ENCODE results near the gene CD247. TPM values are rescaled to one million over a fixed set of nuclear protein-coding genes. Genes with fewer than 3 reads are reported as not detected.

The CD247 gene
- polyA plus RNA-seq, 1 of the 3 experiments (the other 2 are of a cell fraction): 0.08 TPM

DNA sequence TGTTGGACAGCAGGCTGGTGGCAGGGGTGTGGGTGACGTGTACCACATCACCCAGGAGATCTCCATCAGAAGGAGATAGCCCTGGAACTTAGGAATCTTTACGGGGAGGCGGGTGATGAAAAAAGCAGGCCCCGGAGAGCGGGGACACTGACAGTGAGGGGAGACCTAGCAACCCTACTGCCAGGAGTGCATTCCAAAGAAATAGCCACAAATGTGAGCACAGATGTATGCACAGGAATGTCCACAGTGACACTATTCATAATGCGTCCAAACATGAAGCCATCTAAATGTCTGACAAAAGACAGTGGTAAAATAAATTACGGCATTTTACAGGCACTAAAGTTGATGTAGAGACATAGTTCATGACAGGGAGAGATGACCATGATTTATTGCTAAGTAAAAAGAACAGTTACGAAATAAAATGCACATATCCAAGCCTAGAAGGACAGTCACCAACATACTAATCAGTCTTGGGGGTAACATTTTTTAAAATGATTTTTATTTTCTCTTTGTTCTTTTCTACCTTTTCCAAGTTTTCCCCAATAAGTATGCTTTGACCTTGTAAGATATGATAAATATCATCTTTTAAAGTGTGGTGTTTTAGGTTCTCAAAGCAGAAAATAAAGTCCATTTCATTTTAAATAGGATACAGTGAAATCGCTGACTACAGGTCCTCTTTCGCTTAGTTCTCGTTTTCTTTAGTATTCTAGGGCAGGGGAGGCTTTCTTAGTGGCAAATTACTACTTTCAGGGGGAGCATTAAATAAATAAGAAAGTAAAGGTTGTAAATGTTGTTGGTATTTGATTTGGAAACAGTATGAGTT, 21.3 kb downstream of the CD247 start:
- peaks cover 0 to 10% of the 10 kb centered on the region in 2 experiments; a peak in 2 of 4 replicates for H3K4me1 ChIP-seq (ENCODE audit: control insufficient read depth in 1 of 2, insufficient read depth in 2 of 2, low read depth in 1 of 2, low read length in 1 of 2)
- no peaks in the 10 kb centered on the region for H3K79me2 ChIP-seq (ENCODE audit: insufficient read depth)
- CTCF ChIA-PET: interaction anchor here (0.7 to 1.5 kb wide), 4 partner anchors 14 to 229 kb away, joined by 3 read pairs; no protein-coding TSS in a partner anchor
- no peak overlapping the region for H2AFZ ChIP-seq (ENCODE audit: low read depth)
- no peaks in the 10 kb centered on the region for H3K9me3 ChIP-seq
- no peak overlapping the region for H3K9ac ChIP-seq
- H3K4me2 ChIP-seq: no peak overlapping the region
- no peaks in the 10 kb centered on the region for H3F3A ChIP-seq (replicated peaks; ENCODE audit: insufficient read depth)
- WGBS (ENCODE audit: low lambda C conversion rate): 54% methylated on average over 11 of the region's 11 CpGs
- H3K36me3 ChIP-seq (replicated peaks in 1 of 2; ENCODE audit: control insufficient read depth in 1 of 2, insufficient read depth in 2 of 2, low read length in 1 of 2): no peaks in the 10 kb centered on the region
- H3K27me3 ChIP-seq (ENCODE audit: insufficient read depth): peaks cover 26% of the 10 kb centered on the region
- POLR2A ChIA-PET: no interaction called here
- no peaks in the 10 kb centered on the region for H4K20me1 ChIP-seq (ENCODE audit: insufficient read depth)
- no peak for TF ChIP-seq FOXJ3 (CRISPR knock-in tag; IDR thresholded peaks at IDR 0.05)
- TF ChIP-seq NFIC (IDR thresholded peaks at IDR 0.05; ENCODE audit: borderline replicate concordance): no peak
- no peak for TF ChIP-seq TEAD4 (IDR thresholded peaks at IDR 0.05; ENCODE audit: borderline replicate concordance, insufficient read depth)
- no peak overlapping the region for H3K27ac ChIP-seq (ENCODE audit: low read depth in 2 of 2, low read length in 1 of 2)
- H3K4me3 ChIP-seq (ENCODE audit: low read depth in 2 of 2, low read length in 1 of 2): no peak overlapping the region
- H3K9me2 ChIP-seq: no peaks in the 10 kb centered on the region
- DNase-seq: no peak

- ChIA-PET CTCF (interaction anchor here (1.4 kb wide), 1 partner anchor 10 kb away, joined by 3 read pairs; no protein-coding TSS in a partner anchor), POLR2A (interaction anchor here (0.6 kb wide), 1 partner anchor 1125 kb away, joined by 3 read pairs; no protein-coding TSS in a partner anchor)
- 35% methylated on average over 2 of the region's 2 CpGs for WGBS (ENCODE audit: low lambda C conversion rate)
- Histone ChIP-seq H3F3A (replicated peaks; ENCODE audit: insufficient read depth) (no peaks in the 10 kb centered on the region), H3K4me1 (ENCODE audit: control insufficient read depth in 1 of 2, insufficient read depth in 2 of 2, low read depth in 1 of 2, low read length in 1 of 2) (no peaks in the 10 kb centered on the region), H4K20me1 (ENCODE audit: insufficient read depth) (no peaks in the 10 kb centered on the region), H3K4me3 (ENCODE audit: low read depth in 2 of 2, low read length in 1 of 2) (no peak overlapping the region), H3K9ac (no peak overlapping the region), H2AFZ (ENCODE audit: low read depth) (no peak overlapping the region), H3K9me2 (no peaks in the 10 kb centered on the region), H3K36me3 (replicated peaks in 1 of 2; ENCODE audit: control insufficient read depth in 1 of 2, insufficient read depth in 2 of 2, low read length in 1 of 2) (no peaks in the 10 kb centered on the region), H3K27ac (ENCODE audit: low read depth in 2 of 2, low read length in 1 of 2) (no peak overlapping the region), H3K79me2 (ENCODE audit: insufficient read depth) (no peaks in the 10 kb centered on the region), H3K27me3 (ENCODE audit: insufficient read depth) (peaks cover 21% of the 10 kb centered on the region), H3K9me3 (no peaks in the 10 kb centered on the region), H3K4me2 (no peak overlapping the region)
- no peak for TF ChIP-seq ELF1 (IDR thresholded peaks at IDR 0.05)
- TF ChIP-seq FOXJ3 (CRISPR knock-in tag; IDR thresholded peaks at IDR 0.05): no peak
- no peak for TF ChIP-seq NRF1 (IDR thresholded peaks at IDR 0.05; ENCODE audit: low read depth, low read length)
- TF ChIP-seq SIN3A (IDR thresholded peaks at IDR 0.05; ENCODE audit: borderline replicate concordance, low read depth, low read length): no peak
- TF ChIP-seq POLR2AphosphoS5 (IDR thresholded peaks at IDR 0.05; ENCODE audit: low read depth, low read length): no peak
- TF ChIP-seq MEF2A (IDR thresholded peaks at IDR 0.05; ENCODE audit: borderline replicate concordance, low read depth): no peak
- TF ChIP-seq, protein P1, sequence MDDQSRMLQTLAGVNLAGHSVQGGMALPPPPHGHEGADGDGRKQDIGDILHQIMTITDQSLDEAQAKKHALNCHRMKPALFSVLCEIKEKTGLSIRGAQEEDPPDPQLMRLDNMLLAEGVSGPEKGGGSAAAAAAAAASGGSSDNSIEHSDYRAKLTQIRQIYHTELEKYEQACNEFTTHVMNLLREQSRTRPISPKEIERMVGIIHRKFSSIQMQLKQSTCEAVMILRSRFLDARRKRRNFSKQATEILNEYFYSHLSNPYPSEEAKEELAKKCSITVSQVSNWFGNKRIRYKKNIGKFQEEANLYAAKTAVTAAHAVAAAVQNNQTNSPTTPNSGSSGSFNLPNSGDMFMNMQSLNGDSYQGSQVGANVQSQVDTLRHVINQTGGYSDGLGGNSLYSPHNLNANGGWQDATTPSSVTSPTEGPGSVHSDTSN (IDR thresholded peaks at IDR 0.05): no peak
- no peak for TF ChIP-seq TEAD4 (IDR thresholded peaks at IDR 0.05; ENCODE audit: borderline replicate concordance, insufficient read depth)
- no peak for TF ChIP-seq FOSL2 (IDR thresholded peaks at IDR 0.05; ENCODE audit: borderline replicate concordance, low read depth)
- TF ChIP-seq IRF3 (IDR thresholded peaks at IDR 0.05; ENCODE audit: low read depth, low read length): no peak
- TF ChIP-seq, protein P2, sequence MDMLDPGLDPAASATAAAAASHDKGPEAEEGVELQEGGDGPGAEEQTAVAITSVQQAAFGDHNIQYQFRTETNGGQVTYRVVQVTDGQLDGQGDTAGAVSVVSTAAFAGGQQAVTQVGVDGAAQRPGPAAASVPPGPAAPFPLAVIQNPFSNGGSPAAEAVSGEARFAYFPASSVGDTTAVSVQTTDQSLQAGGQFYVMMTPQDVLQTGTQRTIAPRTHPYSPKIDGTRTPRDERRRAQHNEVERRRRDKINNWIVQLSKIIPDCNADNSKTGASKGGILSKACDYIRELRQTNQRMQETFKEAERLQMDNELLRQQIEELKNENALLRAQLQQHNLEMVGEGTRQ (IDR thresholded peaks at IDR 0.05; ENCODE audit: borderline replicate concordance, low read depth, low read length): no peak
- no peak for TF ChIP-seq RAD21 (IDR thresholded peaks at IDR 0.05; ENCODE audit: low read length)
- TF ChIP-seq, protein P3, sequence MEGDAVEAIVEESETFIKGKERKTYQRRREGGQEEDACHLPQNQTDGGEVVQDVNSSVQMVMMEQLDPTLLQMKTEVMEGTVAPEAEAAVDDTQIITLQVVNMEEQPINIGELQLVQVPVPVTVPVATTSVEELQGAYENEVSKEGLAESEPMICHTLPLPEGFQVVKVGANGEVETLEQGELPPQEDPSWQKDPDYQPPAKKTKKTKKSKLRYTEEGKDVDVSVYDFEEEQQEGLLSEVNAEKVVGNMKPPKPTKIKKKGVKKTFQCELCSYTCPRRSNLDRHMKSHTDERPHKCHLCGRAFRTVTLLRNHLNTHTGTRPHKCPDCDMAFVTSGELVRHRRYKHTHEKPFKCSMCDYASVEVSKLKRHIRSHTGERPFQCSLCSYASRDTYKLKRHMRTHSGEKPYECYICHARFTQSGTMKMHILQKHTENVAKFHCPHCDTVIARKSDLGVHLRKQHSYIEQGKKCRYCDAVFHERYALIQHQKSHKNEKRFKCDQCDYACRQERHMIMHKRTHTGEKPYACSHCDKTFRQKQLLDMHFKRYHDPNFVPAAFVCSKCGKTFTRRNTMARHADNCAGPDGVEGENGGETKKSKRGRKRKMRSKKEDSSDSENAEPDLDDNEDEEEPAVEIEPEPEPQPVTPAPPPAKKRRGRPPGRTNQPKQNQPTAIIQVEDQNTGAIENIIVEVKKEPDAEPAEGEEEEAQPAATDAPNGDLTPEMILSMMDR (IDR thresholded peaks at IDR 0.05): no peak
- TF ChIP-seq USF1 (IDR thresholded peaks at IDR 0.05; ENCODE audit: borderline replicate concordance, low read depth): no peak
- no peak for TF ChIP-seq YY1 (IDR thresholded peaks at IDR 0.05; ENCODE audit: low read depth)
- TF ChIP-seq TAF1 (IDR thresholded peaks at IDR 0.05; ENCODE audit: borderline replicate concordance, low read depth, low read length): no peak
- TF ChIP-seq JUND (IDR thresholded peaks at IDR 0.05): no peak
- DNase-seq: no peak
Observed at GRCh38 chr1:167493372-167493771, 25.0 kb downstream of the CD247 start.

All from SK-N-SH (cell line).